SK-MEL-5 (cell line): ENCODE results near the gene CNIH2. TPM values are rescaled to one million over a fixed set of nuclear protein-coding genes. Genes with fewer than 3 reads are reported as not detected.

Experiments used
- DNase-seq: peaks from one replicate; pipeline ENCODE4 v3.0.0-alpha.2; 2016; ENCODE audit warnings: low read depth, low spot score
- in situ Hi-C: cut with HindIII; loops from 2 replicates; pipeline ENCODE4 v1.10.0; 2016; ENCODE audit warnings: low sequenced_read_pairs, high pct_unique_total_duplicates, low pct_unique_long_range_greater_than_20kb
- total RNA-seq: library from RNA; depleted of rRNA; stranded (reverse); fragments of >200 nt; shearing (Covaris generic); gene quantifications from 2 replicates; pipeline ENCODE4 v1.2.3, GENCODE V29; 2014; rRNA removed

CNIH2 gene
- total RNA-seq, 1 experiment from 2014 or later: 0.63 TPM

GRCh38 chr11:66330931-66331330 lies 53.0 kb downstream of the CNIH2 start:
- in situ Hi-C loops: no loop called here

GRCh38 chr11:66331542-66332370 lies 53.8 kb downstream of the CNIH2 start:
- no peak for DNase-seq
- in situ Hi-C loops: no loop called here

More at GRCh38 chr11:66330931-66331330, 53.0 kb downstream of the CNIH2 start:
- no peak for DNase-seq

GRCh38 chr11:66332371-66333219 lies 54.6 kb downstream of the CNIH2 start:
- in situ Hi-C loops: no loop called here
- DNase-seq: no peak

- DNase-seq: no peak
- in situ Hi-C loops: no loop called here
These were observed 55.4 kb downstream of the CNIH2 start for GRCh38 chr11:66333220-66333877.

Other genes starting within 250 kb of the CNIH2 start
- gene GAL3ST3, start 229.0 kb upstream of the CNIH2 start, total RNA-seq: not detected in 2 replicates
- 103 and 118 TPM in 2 replicates for gene SF3B2, start 225.8 kb upstream of the CNIH2 start, total RNA-seq
- gene PACS1, start 207.9 kb upstream of the CNIH2 start, total RNA-seq: 9.0 and 12.0 TPM in 2 replicates
- 4.6 and 5.3 TPM in 2 replicates for gene KLC2, start 20.5 kb upstream of the CNIH2 start, total RNA-seq
- 78.7 and 85.1 TPM in 2 replicates for gene RAB1B, start 9.5 kb upstream of the CNIH2 start, total RNA-seq
- 178 and 183 TPM in 2 replicates for gene YIF1A, start 11.0 kb downstream of the CNIH2 start, total RNA-seq
- 1.8 and 2.9 TPM in 2 replicates for gene TMEM151A, start 13.7 kb downstream of the CNIH2 start, total RNA-seq
- not detected in 2 replicates for gene CD248, start 38.9 kb downstream of the CNIH2 start, total RNA-seq
- gene RIN1, start 58.3 kb downstream of the CNIH2 start, total RNA-seq: 12.1 and 12.2 TPM in 2 replicates
- 70.2 and 70.5 TPM in 2 replicates for gene BRMS1, start 66.9 kb downstream of the CNIH2 start, total RNA-seq
- gene B4GAT1, start 69.5 kb downstream of the CNIH2 start, total RNA-seq: 58.8 and 65.6 TPM in 2 replicates
- gene SLC29A2, start 93.6 kb downstream of the CNIH2 start, total RNA-seq: 0.63 and 2.0 TPM in 2 replicates
- not detected in 2 replicates for gene NPAS4, start 142.9 kb downstream of the CNIH2 start, total RNA-seq
- 45.4 and 63.4 TPM in 2 replicates for gene MRPL11, start 160.7 kb downstream of the CNIH2 start, total RNA-seq
- 7.4 and 8.1 TPM in 2 replicates for gene PELI3, start 188.7 kb downstream of the CNIH2 start, total RNA-seq
- 40.9 and 43.5 TPM in 2 replicates for gene DPP3, start 202.3 kb downstream of the CNIH2 start, total RNA-seq
- gene BBS1, start 232.5 kb downstream of the CNIH2 start, total RNA-seq: 6.3 and 9.1 TPM in 2 replicates